GM12878 (cell line): ENCODE results near the gene MAPRE3. TPM values are rescaled to one million over a fixed set of nuclear protein-coding genes. Genes with fewer than 3 reads are reported as not detected.

ENCODE experiments used
- ATAC-seq: fragments of 200-7000 bp; cut with Tn5 transposase; 3 replicates; pipeline ENCODE4 v1.9.1; 2020; ENCODE audit warnings: mild to moderate bottlenecking, moderate library complexity
- BruUV-seq: library from RNA; stranded (reverse); fragments of 400-500 nt; replicated peaks from 2 replicates; lab custom pipeline; 2021; lab: Mats Ljungman, UMichigan
- CTCF ChIA-PET: fragments of 300-600 bp; sonication (Branson Sonifier 250); formaldehyde crosslinking; extraction: SDS; loops from one replicate; lab custom pipeline; 2021; ENCODE audit warnings: inconsistent platforms; lab: Yijun Ruan, JAX
- POLR2A ChIA-PET: fragments of 350-600 bp; formaldehyde crosslinking; extraction: SDS; loops from one replicate; lab custom pipeline; 2021; ENCODE audit warnings: inconsistent platforms; lab: Charles Lee
- RAD21 ChIA-PET: fragments of 300-600 bp; sonication (Branson Sonifier 250); formaldehyde crosslinking; loops from one replicate; lab custom pipeline; 2023; ENCODE audit warnings: antibody characterized with exemption; ENCODE audit not compliant: unreplicated experiment; lab: Charles Lee
- SMC1A ChIA-PET: fragments of 300-600 bp; sonication (Branson Sonifier 250); formaldehyde crosslinking; loops from one replicate; lab custom pipeline; 2023; ENCODE audit not compliant: unreplicated experiment, uncharacterized antibody; lab: Charles Lee
- DNase-seq: peaks from one replicate; pipeline ENCODE4 v3.0.0-alpha.2; 2011; ENCODE audit warnings: low read depth, low spot score
- FAIRE-seq: peaks from 3 replicates; lab custom pipeline; 2011; peaks lifted over from hg19 to GRCh38; lab: Jason Lieb, UNC
- H2AFZ ChIP-seq: 2 replicates; pipeline ENCODE4 v1.6.0; 2011; ENCODE audit warnings: low read depth, low read length, control low read depth; ENCODE audit not compliant: control insufficient read depth
- H3K27ac ChIP-seq: 2 replicates; pipeline ENCODE4 v1.5.1; 2011; ENCODE audit warnings: control low read depth; ENCODE audit not compliant: control insufficient read depth, insufficient read depth
- H3K27me3 ChIP-seq, 2 experiments: replicated peaks in 1 of 2; 2 replicates each; pipeline versions ENCODE4 v1.6.0 to v1.6.1; 2011; ENCODE audit warnings: low read length in 1 of 2; ENCODE audit not compliant: control insufficient read depth in 2 of 2, insufficient read depth in 2 of 2
- H3K36me3 ChIP-seq, 2 experiments: 2 replicates each; pipeline ENCODE4 v1.5.1; 2011; ENCODE audit warnings: low read length in 1 of 2; ENCODE audit not compliant: control insufficient read depth in 2 of 2, insufficient read depth in 2 of 2
- H3K4me1 ChIP-seq: 2 replicates; pipeline ENCODE4 v1.6.1; 2011; ENCODE audit warnings: mild to moderate bottlenecking, low read length, moderate library complexity, mixed read lengths; ENCODE audit not compliant: control insufficient read depth, insufficient read depth
- H3K4me2 ChIP-seq: 2 replicates; pipeline ENCODE4 v1.6.0; 2011; ENCODE audit warnings: control low read depth; ENCODE audit not compliant: control insufficient read depth, insufficient read depth
- H3K4me3 ChIP-seq: fragments of 200-600 bp; sonication (generic); 2 replicates; pipeline ENCODE4 v1.5.1; 2016
- H3K79me2 ChIP-seq: 2 replicates; pipeline ENCODE4 v1.6.0; 2011; ENCODE audit warnings: low read length; ENCODE audit not compliant: control insufficient read depth, insufficient read depth
- H3K9ac ChIP-seq: 2 replicates; pipeline ENCODE4 v1.8.0; 2011; ENCODE audit warnings: low read length, control low read depth, mixed read lengths; ENCODE audit not compliant: control insufficient read depth, insufficient read depth
- H3K9me3 ChIP-seq: replicated peaks from 3 replicates; pipeline ENCODE4 v1.5.1; 2011; ENCODE audit warnings: mild to moderate bottlenecking, low read length; ENCODE audit not compliant: control insufficient read depth, insufficient read depth
- H4K20me1 ChIP-seq: 2 replicates; pipeline ENCODE4 v1.6.0; 2011; ENCODE audit not compliant: control insufficient read depth, insufficient read depth
- IKZF2 ChIP-seq, 2 experiments: fragments of 450-650 bp; IDR thresholded peaks; 2 replicates each; pipeline ENCODE4 v1.6.1; 2017; ENCODE audit warnings: mild to moderate bottlenecking in 2 of 2, moderate library complexity in 2 of 2
- JUNB ChIP-seq: IDR thresholded peaks from 2 replicates; pipeline ENCODE4 v1.6.1; 2016; ENCODE audit warnings: antibody characterized with exemption, mild to moderate bottlenecking
- MEF2A ChIP-seq: IDR thresholded peaks from 2 replicates; pipeline ENCODE4 v1.6.1; 2011; ENCODE audit warnings: low read depth, mild to moderate bottlenecking, low read length, moderate library complexity; ENCODE audit not compliant: insufficient read depth
- NBN ChIP-seq: fragments of 450-650 bp; IDR thresholded peaks from 2 replicates; pipeline ENCODE4 v1.6.1; 2016
- NFIC ChIP-seq: IDR thresholded peaks from 2 replicates; pipeline ENCODE4 v1.6.1; 2012; ENCODE audit warnings: low read depth, mild to moderate bottlenecking, inconsistent platforms, low read length, moderate library complexity
- POLR2AphosphoS2 ChIP-seq: IDR thresholded peaks from 2 replicates; pipeline ENCODE4 v1.6.1; 2011; ENCODE audit warnings: low read depth, mild to moderate bottlenecking, low read length, improper control_type of control experiment, moderate library complexity
- POLR2AphosphoS5 ChIP-seq: IDR thresholded peaks from 2 replicates; pipeline ENCODE4 v1.6.1; 2011; ENCODE audit warnings: mild to moderate bottlenecking, low read length, inconsistent platforms
- RUNX3 ChIP-seq: IDR thresholded peaks from 2 replicates; pipeline ENCODE4 v1.6.1; 2012; ENCODE audit warnings: low read length, inconsistent platforms
- SRF ChIP-seq, 2 experiments: IDR thresholded peaks; 2 replicates each; pipeline ENCODE4 v1.6.1; 2011; ENCODE audit warnings: low read depth in 2 of 2, low read length in 2 of 2, mild to moderate bottlenecking in 1 of 2, moderate library complexity in 1 of 2
- WGBS: methylation state at CpG from one replicate; pipeline ENCODE4 v1.1.6; 2016; ENCODE audit warnings: low lambda C conversion rate; ENCODE audit not compliant: insufficient replicate concordance, insufficient coverage; ENCODE audit errors: missing lambda C conversion rate; 5-methylcytosine and 5-hydroxymethylcytosine counted together
- in situ Hi-C: fragments of 300-500 bp; cut with MboI; formaldehyde crosslinking; loops from 9 replicates; pipeline ENCODE4 v1.14.3; 2018; ENCODE audit warnings: mixed read lengths
- intact Hi-C: fragments of 100-400 bp; cut with micrococcal nuclease; formaldehyde crosslinking; loops from one replicate; pipeline ENCODE4 v1.14.2; 2022; ENCODE audit not compliant: unreplicated experiment
- polyA plus RNA-seq, 11 experiments: library from polyadenylated mRNA; depleted of rRNA in 4 of 11; unstranded in 6 of 11; stranded (reverse) in 5 of 11; fragments of >200 nt; fragmentation: Nextera tagmentation in 4 of 11; fragmentation: Illumina TruSeq in 1 of 11; extraction: Ambion mirVana in 4 of 11; extraction: Trizol in 1 of 11; gene quantifications; 1 replicate in 1 of 11; 2 replicates in 10 of 11; pipeline versions ENCODE4 v1.2.1 to v1.2.3, GENCODE V29; 2011 to 2016; ENCODE audit warnings: inconsistent platforms in 2 of 11, missing spikeins in 2 of 11, low read depth in 1 of 11
- total RNA-seq, 4 experiments: library from RNA; depleted of rRNA in 3 of 4; stranded (reverse); fragments of >200 nt in 3 of 4; fragmentation: Illumina TruSeq in 1 of 4; extraction: Trizol in 1 of 4; gene quantifications; 2 replicates each; pipeline versions ENCODE4 v1.2.1 to v1.2.3, GENCODE V29; 2013 to 2021
- TF ChIP-seq, protein P1 (sequence below): IDR thresholded peaks from 2 replicates; pipeline ENCODE4 v1.6.1; 2011; ENCODE audit warnings: borderline replicate concordance, low read depth, mild to moderate bottlenecking, moderate library complexity, low read length; ENCODE audit not compliant: insufficient read depth, poor library complexity, severe bottlenecking
- TF ChIP-seq, protein P2 (sequence below): fragments of 450-650 bp; IDR thresholded peaks from 2 replicates; pipeline ENCODE4 v1.6.1; 2016; ENCODE audit warnings: mild to moderate bottlenecking
- TF ChIP-seq, protein P3 (sequence below), 3 experiments: IDR thresholded peaks in 2 of 3; conservative IDR thresholded peaks in 1 of 3; 2 replicates each; pipeline ENCODE4 v1.5.1; 2011; ENCODE audit warnings: low read depth in 3 of 3, low read length in 3 of 3, mild to moderate bottlenecking in 3 of 3, control low read depth in 2 of 3, moderate library complexity in 2 of 3, inconsistent platforms in 1 of 3, mixed read lengths in 1 of 3; ENCODE audit not compliant: control insufficient read depth in 2 of 3, insufficient read depth in 1 of 3; ENCODE audit errors: extremely low read depth in 1 of 3

Gene MAPRE3
- total and polyA plus RNA-seq, 10 of the 15 experiments (the other 5 are each of a cell fraction or from before 2014, with no cell fraction given), result 0.03 to 1.3 (median 0.73) TPM; not detected in 1

- Histone ChIP-seq H3K36me3 (peaks cover 2 to 16% of the 10 kb centered on the region in 2 experiments; a peak in 2 of 4 replicates), H3K79me2 (peaks cover 32% of the 10 kb centered on the region), H3K4me2 (peak overlapping the region; percentile 95), H3K4me3 (peak overlapping the region; percentile 85), H3K4me1 (peaks cover 40% of the 10 kb centered on the region), H2AFZ (peak overlapping the region; percentile 34), H3K9me3 (no peaks in the 10 kb centered on the region), H3K9ac (peak overlapping the region; percentile 76), H4K20me1 (no peaks in the 10 kb centered on the region), H3K27me3 (no peaks in the 10 kb centered on the region), H3K27ac (peak overlapping the region; percentile 94)
- ChIA-PET SMC1A (interaction anchor here (0.6 to 5.4 kb wide), 6 partner anchors 9 to 110 kb away, joined by 3 to 33 read pairs (median 4); partner anchors contain the start of genes AGBL5 and TMEM214), CTCF (interaction anchor here (1.0 to 4.0 kb wide), 6 partner anchors 10 to 24 kb away, joined by 3 to 36 read pairs (median 8); partner anchors contain the start of genes AGBL5 and KHK), POLR2A (interaction anchor here (0.6 to 12.2 kb wide), 11 partner anchors 9 to 890 kb away, joined by 3 to 139 read pairs (median 3); partner anchors contain the start of genes AGBL5, EIF2B4 and TMEM214), RAD21 (interaction anchor here (0.9 to 2.8 kb wide), 5 partner anchors 9 to 31 kb away, joined by 3 to 31 read pairs (median 10); partner anchors contain the start of genes AGBL5 and KHK)
- ATAC-seq, result peak; percentile 10
- intact Hi-C loops, result loop anchor here (1.0 kb wide), 1 partner anchor 22 kb away; no protein-coding TSS in a partner anchor
- DNase-seq, result no peak
- 10% methylated on average over 34 of the region's 34 CpGs for WGBS
- no peak for FAIRE-seq
- in situ Hi-C loops, result no loop called here
- BruUV-seq, result TSS peak; percentile 80
- TF ChIP-seq NBN (0 out of 2 replicates have a peak, but pooled peaks have one; percentile 76), JUNB (no peak), NFIC (peak; percentile 35; the same call in 1 of the 2 replicates), MEF2A (0 out of 2 replicates have a peak, but pooled peaks have one; percentile 16), SRF (IDR thresholded peaks at IDR 0.05; ENCODE audit: low read depth in 2 of 2, low read length in 2 of 2) (peak; percentile 21 to 85; a peak in 2 of 4 replicates), RUNX3 (peak; percentile 70), POLR2AphosphoS5 (0 out of 2 replicates have a peak, but pooled peaks have one; percentile 7), POLR2AphosphoS2 (no peak), IKZF2 (IDR thresholded peaks at IDR 0.05) (peak in 1 of 2 experiments; percentile 46; a peak in 2 of 4 replicates)
- TF ChIP-seq, protein P1, sequence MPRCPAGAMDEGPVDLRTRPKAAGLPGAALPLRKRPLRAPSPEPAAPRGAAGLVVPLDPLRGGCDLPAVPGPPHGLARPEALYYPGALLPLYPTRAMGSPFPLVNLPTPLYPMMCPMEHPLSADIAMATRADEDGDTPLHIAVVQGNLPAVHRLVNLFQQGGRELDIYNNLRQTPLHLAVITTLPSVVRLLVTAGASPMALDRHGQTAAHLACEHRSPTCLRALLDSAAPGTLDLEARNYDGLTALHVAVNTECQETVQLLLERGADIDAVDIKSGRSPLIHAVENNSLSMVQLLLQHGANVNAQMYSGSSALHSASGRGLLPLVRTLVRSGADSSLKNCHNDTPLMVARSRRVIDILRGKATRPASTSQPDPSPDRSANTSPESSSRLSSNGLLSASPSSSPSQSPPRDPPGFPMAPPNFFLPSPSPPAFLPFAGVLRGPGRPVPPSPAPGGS, result no peak
- TF ChIP-seq, protein P2, sequence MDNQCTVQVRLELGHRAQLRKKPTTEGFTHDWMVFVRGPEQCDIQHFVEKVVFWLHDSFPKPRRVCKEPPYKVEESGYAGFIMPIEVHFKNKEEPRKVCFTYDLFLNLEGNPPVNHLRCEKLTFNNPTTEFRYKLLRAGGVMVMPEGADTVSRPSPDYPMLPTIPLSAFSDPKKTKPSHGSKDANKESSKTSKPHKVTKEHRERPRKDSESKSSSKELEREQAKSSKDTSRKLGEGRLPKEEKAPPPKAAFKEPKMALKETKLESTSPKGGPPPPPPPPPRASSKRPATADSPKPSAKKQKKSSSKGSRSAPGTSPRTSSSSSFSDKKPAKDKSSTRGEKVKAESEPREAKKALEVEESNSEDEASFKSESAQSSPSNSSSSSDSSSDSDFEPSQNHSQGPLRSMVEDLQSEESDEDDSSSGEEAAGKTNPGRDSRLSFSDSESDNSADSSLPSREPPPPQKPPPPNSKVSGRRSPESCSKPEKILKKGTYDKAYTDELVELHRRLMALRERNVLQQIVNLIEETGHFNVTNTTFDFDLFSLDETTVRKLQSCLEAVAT, result 0 out of 2 replicates have a peak, but pooled peaks have one; percentile 42
- TF ChIP-seq, protein P3, sequence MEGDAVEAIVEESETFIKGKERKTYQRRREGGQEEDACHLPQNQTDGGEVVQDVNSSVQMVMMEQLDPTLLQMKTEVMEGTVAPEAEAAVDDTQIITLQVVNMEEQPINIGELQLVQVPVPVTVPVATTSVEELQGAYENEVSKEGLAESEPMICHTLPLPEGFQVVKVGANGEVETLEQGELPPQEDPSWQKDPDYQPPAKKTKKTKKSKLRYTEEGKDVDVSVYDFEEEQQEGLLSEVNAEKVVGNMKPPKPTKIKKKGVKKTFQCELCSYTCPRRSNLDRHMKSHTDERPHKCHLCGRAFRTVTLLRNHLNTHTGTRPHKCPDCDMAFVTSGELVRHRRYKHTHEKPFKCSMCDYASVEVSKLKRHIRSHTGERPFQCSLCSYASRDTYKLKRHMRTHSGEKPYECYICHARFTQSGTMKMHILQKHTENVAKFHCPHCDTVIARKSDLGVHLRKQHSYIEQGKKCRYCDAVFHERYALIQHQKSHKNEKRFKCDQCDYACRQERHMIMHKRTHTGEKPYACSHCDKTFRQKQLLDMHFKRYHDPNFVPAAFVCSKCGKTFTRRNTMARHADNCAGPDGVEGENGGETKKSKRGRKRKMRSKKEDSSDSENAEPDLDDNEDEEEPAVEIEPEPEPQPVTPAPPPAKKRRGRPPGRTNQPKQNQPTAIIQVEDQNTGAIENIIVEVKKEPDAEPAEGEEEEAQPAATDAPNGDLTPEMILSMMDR (IDR thresholded peaks at IDR 0.05 in 2 of 3, conservative IDR thresholded peaks at IDR 0.05 in 1 of 3; ENCODE audit: control insufficient read depth in 2 of 3, extremely low read depth in 1 of 3, insufficient read depth in 1 of 3, low read depth in 3 of 3, low read length in 3 of 3), result no peak
These were observed 101.8 kb downstream of the MAPRE3 start for GRCh38 chr2:27071990-27072830.
